Neural crest cell (in vitro differentiated cells): ENCODE results near the gene INPP5F. TPM values are rescaled to one million over a fixed set of nuclear protein-coding genes. Genes with fewer than 3 reads are reported as not detected.
A peak's percentile ranks its signal among the peaks of the same experiment; 100 is the strongest.

Experiments used
- DNase-seq: peaks from one replicate; pipeline ENCODE4 v3.0.0; 2021; ENCODE audit warnings: low read depth, mixed read lengths, low spot score
- H3K27ac Mint-ChIP-seq: one replicate; pipeline ENCODE4 v1.8.0; 2021; ENCODE audit warnings: mild to moderate bottlenecking, mixed read lengths; ENCODE audit not compliant: unreplicated experiment
- H3K27me3 Mint-ChIP-seq: 2 replicates; pipeline ENCODE4 v1.8.0; 2021; ENCODE audit warnings: low read depth, mild to moderate bottlenecking, mixed read lengths
- H3K36me3 Mint-ChIP-seq: 2 replicates; pipeline ENCODE4 v1.8.0; 2021; ENCODE audit warnings: low read depth, mild to moderate bottlenecking, mixed read lengths
- H3K4me1 Mint-ChIP-seq: 2 replicates; pipeline ENCODE4 v1.8.0; 2021; ENCODE audit warnings: mixed read lengths
- H3K4me3 Mint-ChIP-seq: one replicate; pipeline ENCODE4 v1.8.0; 2021; ENCODE audit warnings: mild to moderate bottlenecking, mixed read lengths
- H3K9me3 Mint-ChIP-seq: 2 replicates; pipeline ENCODE4 v1.8.0; 2021; ENCODE audit warnings: mixed read lengths
- CTCF ChIP-seq: fragments of 200-600 bp; sonication (generic); conservative IDR thresholded peaks from 2 replicates; pipeline ENCODE4 v1.5.0; 2021; ENCODE audit warnings: antibody characterized with exemption, mild to moderate bottlenecking
- total RNA-seq: library from RNA; stranded (reverse); gene quantifications from 2 replicates; pipeline ENCODE4 v1.2.1, GENCODE V29; 2021

INPP5F gene
- total RNA-seq, 1 donor from 2014 or later = 95.4 TPM

- Mint-ChIP-seq H3K27me3 (no peaks in the 10 kb centered on the region), H3K4me3 (no peak overlapping the region), H3K4me1 (peaks cover 38% of the 10 kb centered on the region), H3K36me3 (no peaks in the 10 kb centered on the region), H3K9me3 (no peaks in the 10 kb centered on the region), H3K27ac (no peak overlapping the region)
- no peak for DNase-seq
- TF ChIP-seq CTCF = no peak
Observed at GRCh38 chr10:119735451-119735850, 9.6 kb downstream of the INPP5F start.

GRCh38 chr10:119736220-119736619, 10.4 kb downstream of the INPP5F start:
- Mint-ChIP-seq H3K27me3 (no peaks in the 10 kb centered on the region), H3K4me1 (peaks cover 38% of the 10 kb centered on the region), H3K4me3 (no peak overlapping the region), H3K36me3 (no peaks in the 10 kb centered on the region), H3K9me3 (no peaks in the 10 kb centered on the region), H3K27ac (no peak overlapping the region)
- DNase-seq = no peak
- no peak for TF ChIP-seq CTCF

GRCh38 chr10:119737039-119737663, 11.3 kb downstream of the INPP5F start:
- H3K27ac Mint-ChIP-seq = no peak overlapping the region
- no peaks in the 10 kb centered on the region for H3K9me3 Mint-ChIP-seq
- DNase-seq = no peak
- H3K36me3 Mint-ChIP-seq = no peaks in the 10 kb centered on the region
- H3K4me3 Mint-ChIP-seq = no peak overlapping the region
- peaks cover 38% of the 10 kb centered on the region for H3K4me1 Mint-ChIP-seq
- H3K27me3 Mint-ChIP-seq = no peaks in the 10 kb centered on the region
- TF ChIP-seq CTCF = no peak

- Mint-ChIP-seq H3K4me1 (peaks cover 45% of the 10 kb centered on the region), H3K9me3 (no peaks in the 10 kb centered on the region), H3K36me3 (no peaks in the 10 kb centered on the region), H3K27me3 (no peaks in the 10 kb centered on the region), H3K27ac (peak overlapping the region; percentile 83), H3K4me3 (peak overlapping the region; percentile 44)
- DNase-seq = no peak
- no peak for TF ChIP-seq CTCF
Observed at GRCh38 chr10:119737823-119738222, 12.0 kb downstream of the INPP5F start.

GRCh38 chr10:119738962-119739361, 13.1 kb downstream of the INPP5F start:
- no peak for TF ChIP-seq CTCF
- no peaks in the 10 kb centered on the region for H3K9me3 Mint-ChIP-seq
- H3K36me3 Mint-ChIP-seq = no peaks in the 10 kb centered on the region
- no peak overlapping the region for H3K4me3 Mint-ChIP-seq
- no peak overlapping the region for H3K27ac Mint-ChIP-seq
- H3K4me1 Mint-ChIP-seq = peaks cover 51% of the 10 kb centered on the region
- no peaks in the 10 kb centered on the region for H3K27me3 Mint-ChIP-seq
- DNase-seq = no peak

GRCh38 chr10:119740096-119740495, 14.2 kb downstream of the INPP5F start:
- Mint-ChIP-seq H3K27me3 (no peaks in the 10 kb centered on the region), H3K4me1 (peaks cover 56% of the 10 kb centered on the region), H3K4me3 (no peak overlapping the region), H3K27ac (no peak overlapping the region), H3K36me3 (no peaks in the 10 kb centered on the region), H3K9me3 (no peaks in the 10 kb centered on the region)
- DNase-seq = no peak
- no peak for TF ChIP-seq CTCF
